Breast epithelium (tissue), 4 donors: ENCODE data around the gene PPM1H. TPM values are rescaled to one million over a fixed set of nuclear protein-coding genes. Genes with fewer than 3 reads are reported as not detected.

Experiments
- DNase-seq, 2 donors: peaks; one replicate each; pipeline ENCODE4 v3.0.0-alpha.2; 2019; ENCODE audit warnings: low spot score in 2 of 2
- H3K27ac ChIP-seq, 2 donors: fragments of 200-600 bp; sonication (generic) in 1 of 2; one replicate each; pipeline ENCODE4 v1.5.1; 2016 to 2019; ENCODE audit warnings: mild to moderate bottlenecking in 1 of 2
- H3K27me3 ChIP-seq, 2 donors: fragments of 200-600 bp; sonication (generic) in 1 of 2; one replicate each; pipeline versions ENCODE4 v1.5.1 to v1.6.0; 2017 to 2019; ENCODE audit warnings: control low read depth in 1 of 2, mild to moderate bottlenecking in 1 of 2
- H3K36me3 ChIP-seq: fragments of 200-600 bp; one replicate; pipeline ENCODE4 v1.5.1; 2019
- H3K4me1 ChIP-seq, 2 donors: fragments of 200-600 bp; sonication (generic); one replicate each; pipeline ENCODE4 v1.5.1; 2016 to 2019; ENCODE audit warnings: control low read depth in 1 of 2
- H3K4me3 ChIP-seq, 3 donors: fragments of 200-600 bp; sonication (generic); 1 replicate in 2 of 3; 2 replicates in 1 of 3; pipeline ENCODE4 v1.5.1; 2016 to 2019; ENCODE audit warnings: mild to moderate bottlenecking in 3 of 3, moderate library complexity in 2 of 3
- H3K9me3 ChIP-seq, 2 donors: fragments of 200-600 bp; sonication (generic) in 1 of 2; one replicate each; pipeline ENCODE4 v1.5.1; 2016 to 2019; ENCODE audit warnings: control low read depth in 1 of 2
- CTCF ChIP-seq, 3 donors: fragments of 450-650 bp; IDR thresholded peaks; one replicate each; pipeline ENCODE4 v1.5.1; 2016 to 2017; ENCODE audit warnings: antibody characterized with exemption in 3 of 3, mild to moderate bottlenecking in 3 of 3, moderate library complexity in 3 of 3
- POLR2A ChIP-seq: fragments of 450-650 bp; IDR thresholded peaks from one replicate; pipeline ENCODE4 v1.6.1; 2016; ENCODE audit warnings: antibody characterized with exemption, mild to moderate bottlenecking, moderate library complexity
- POLR2AphosphoS5 ChIP-seq, 3 donors: sonication (generic); formaldehyde crosslinking; IDR thresholded peaks; one replicate each; pipeline ENCODE4 v1.6.1; 2017; ENCODE audit warnings: antibody characterized with exemption in 3 of 3
- intact Hi-C: fragments of 100-400 bp; cut with DNase I; formaldehyde crosslinking; loops from one replicate; pipeline ENCODE4 v1.15.1; 2023; ENCODE audit warnings: low total_unique reads
- total RNA-seq, 3 donors: library from RNA; depleted of rRNA; stranded (reverse); fragments of >200 nt; gene quantifications; one replicate each; pipeline ENCODE4 v1.1.0, GENCODE V29; 2016

Gene PPM1H
- total RNA-seq, 3 donors from 2014 or later = 2.2 to 15.4 (median 13.5) TPM

- peak overlapping the region; percentile 52 to 63 for H3K27ac ChIP-seq
Observed at GRCh38 chr12:62657363-62657632, 277.7 kb downstream of the PPM1H start.

GRCh38 chr12:62656591-62657362, 278.2 kb downstream of the PPM1H start:
- Histone ChIP-seq H3K27me3 (no peaks in the 10 kb centered on the region), H3K4me3 (no peak overlapping the region), H3K27ac (peak overlapping the region; percentile 52 to 63), H3K9me3 (no peaks in the 10 kb centered on the region), H3K36me3 (no peaks in the 10 kb centered on the region), H3K4me1 (peaks cover 0 to 5% of the 10 kb centered on the region in 2 donors)
- TF ChIP-seq POLR2A (no peak), CTCF (IDR thresholded peaks at IDR 0.05) (no peak), POLR2AphosphoS5 (IDR thresholded peaks at IDR 0.05) (no peak)
- intact Hi-C loops = no loop called here
- no peak for DNase-seq

More at GRCh38 chr12:62657363-62657632, 277.7 kb downstream of the PPM1H start:
- intact Hi-C loops = no loop called here
- Histone ChIP-seq H3K4me1 (peaks cover 0 to 5% of the 10 kb centered on the region in 2 donors), H3K36me3 (no peaks in the 10 kb centered on the region), H3K9me3 (no peaks in the 10 kb centered on the region), H3K4me3 (no peak overlapping the region), H3K27me3 (no peaks in the 10 kb centered on the region)
- no peak for DNase-seq
- TF ChIP-seq POLR2A (no peak), POLR2AphosphoS5 (IDR thresholded peaks at IDR 0.05) (no peak), CTCF (IDR thresholded peaks at IDR 0.05) (no peak)

GRCh38 chr12:62655666-62656151, 279.2 kb downstream of the PPM1H start:
- Histone ChIP-seq H3K27me3 (no peaks in the 10 kb centered on the region), H3K4me1 (peaks cover 0 to 5% of the 10 kb centered on the region in 2 donors), H3K4me3 (no peak overlapping the region), H3K27ac (no peak overlapping the region), H3K9me3 (no peaks in the 10 kb centered on the region), H3K36me3 (no peaks in the 10 kb centered on the region)
- no peak for TF ChIP-seq POLR2A
- no peak for TF ChIP-seq CTCF (IDR thresholded peaks at IDR 0.05)
- no peak for TF ChIP-seq POLR2AphosphoS5 (IDR thresholded peaks at IDR 0.05)
- intact Hi-C loops = no loop called here
- DNase-seq = no peak

- intact Hi-C loops = no loop called here
- Histone ChIP-seq H3K27ac (no peak overlapping the region), H3K4me3 (no peak overlapping the region), H3K4me1 (peaks cover 0 to 5% of the 10 kb centered on the region in 2 donors), H3K27me3 (no peaks in the 10 kb centered on the region), H3K36me3 (no peaks in the 10 kb centered on the region), H3K9me3 (no peaks in the 10 kb centered on the region)
- DNase-seq = no peak
- TF ChIP-seq CTCF (IDR thresholded peaks at IDR 0.05) (no peak), POLR2A (no peak)
Observed at GRCh38 chr12:62654326-62655241, 280.4 kb downstream of the PPM1H start.

- no peak overlapping the region for H3K4me3 ChIP-seq
- DNase-seq = no peak
- no peaks in the 10 kb centered on the region for H3K27me3 ChIP-seq
- peaks cover 0 to 5% of the 10 kb centered on the region in 2 donors for H3K4me1 ChIP-seq
- H3K27ac ChIP-seq = no peak overlapping the region
- no peaks in the 10 kb centered on the region for H3K36me3 ChIP-seq
- intact Hi-C loops = no loop called here
- no peaks in the 10 kb centered on the region for H3K9me3 ChIP-seq
- no peak for TF ChIP-seq POLR2AphosphoS5 (IDR thresholded peaks at IDR 0.05)
- TF ChIP-seq CTCF (IDR thresholded peaks at IDR 0.05) = no peak
- no peak for TF ChIP-seq POLR2A
Observed at GRCh38 chr12:62653740-62654139, 281.2 kb downstream of the PPM1H start.
